ENCODE measurements around the gene FLVCR2. TPM values are rescaled to one million over a fixed set of nuclear protein-coding genes. Genes with fewer than 3 reads are reported as not detected.

Gene FLVCR2
- total and polyA plus RNA-seq, 2 of the 13 experiments (the other 11 are each of a cell fraction or from before 2014, with no cell fraction given) = 9.9 to 10.5 TPM

GRCh38 chr14:75650253-75651058 lies 72.0 kb downstream of the FLVCR2 start (continued):
- TF ChIP-seq ZNF343 (CRISPR knock-in tag; IDR thresholded peaks at IDR 0.05) = no peak
- no peak for TF ChIP-seq ZNF670 (CRISPR knock-in tag; IDR thresholded peaks at IDR 0.05; ENCODE audit: borderline replicate concordance)
- TF ChIP-seq ISL2 (CRISPR knock-in tag; IDR thresholded peaks at IDR 0.05) = peak; percentile 72
- TF ChIP-seq NR2C2 (CRISPR knock-in tag; IDR thresholded peaks at IDR 0.05; ENCODE audit: borderline replicate concordance) = no peak
- TF ChIP-seq ZNF274 (CRISPR knock-in tag; IDR thresholded peaks at IDR 0.05) = no peak
- TF ChIP-seq GTF3A (CRISPR knock-in tag; conservative IDR thresholded peaks at IDR 0.05) = no peak
- no peak for TF ChIP-seq ZNF205 (CRISPR knock-in tag; IDR thresholded peaks at IDR 0.05)
- TF ChIP-seq PRDM10 (CRISPR knock-in tag; IDR thresholded peaks at IDR 0.05; ENCODE audit: low read depth) = no peak
- no peak for TF ChIP-seq NONO (IDR thresholded peaks at IDR 0.05)
- TF ChIP-seq NONO (CRISPR knock-in tag; conservative IDR thresholded peaks at IDR 0.05) = 0 out of 2 replicates have a peak, but pooled peaks have one; percentile 25
- TF ChIP-seq ZNF703 (CRISPR knock-in tag; IDR thresholded peaks at IDR 0.05; ENCODE audit: borderline replicate concordance) = no peak
- peak; percentile 55; the same call in 1 of the 2 replicates for TF ChIP-seq HNF1B (CRISPR knock-in tag; IDR thresholded peaks at IDR 0.05)
- no peak for TF ChIP-seq ERF (CRISPR knock-in tag; IDR thresholded peaks at IDR 0.05)
- no peak for TF ChIP-seq MED8 (CRISPR knock-in tag; IDR thresholded peaks at IDR 0.05; ENCODE audit: insufficient replicate concordance)
- TF ChIP-seq NFIC (IDR thresholded peaks at IDR 0.05; ENCODE audit: low read length) = peak; percentile 53; the same call in 1 of the 2 replicates
- no peak for TF ChIP-seq HOXA5 (CRISPR knock-in tag; IDR thresholded peaks at IDR 0.05)
- TF ChIP-seq CTCF (CRISPR knock-in tag; IDR thresholded peaks at IDR 0.05) = no peak
- no peak for TF ChIP-seq SIN3B (IDR thresholded peaks at IDR 0.05; ENCODE audit: low read length)
- TF ChIP-seq MTF1 (CRISPR knock-in tag; IDR thresholded peaks at IDR 0.05) = no peak
- TF ChIP-seq ZNF550 (CRISPR knock-in tag; IDR thresholded peaks at IDR 0.05; ENCODE audit: borderline replicate concordance) = no peak
- no peak for TF ChIP-seq ZNF747 (CRISPR knock-in tag; IDR thresholded peaks at IDR 0.05; ENCODE audit: borderline replicate concordance)
- no peak for TF ChIP-seq ZSCAN29 (CRISPR knock-in tag; conservative IDR thresholded peaks at IDR 0.05)
- peak; percentile 26; the same call in 1 of the 2 replicates for TF ChIP-seq ARNTL (CRISPR knock-in tag; IDR thresholded peaks at IDR 0.05)

All from HepG2 (cell line).